ENCODE data around the gene ZNF273.
"Not testable (repeated sequence)": the region's sequence is repeated elsewhere in the genome, so short reads cannot be mapped to it uniquely, and the experiment has no call there.

The ZNF273 gene

DNA sequence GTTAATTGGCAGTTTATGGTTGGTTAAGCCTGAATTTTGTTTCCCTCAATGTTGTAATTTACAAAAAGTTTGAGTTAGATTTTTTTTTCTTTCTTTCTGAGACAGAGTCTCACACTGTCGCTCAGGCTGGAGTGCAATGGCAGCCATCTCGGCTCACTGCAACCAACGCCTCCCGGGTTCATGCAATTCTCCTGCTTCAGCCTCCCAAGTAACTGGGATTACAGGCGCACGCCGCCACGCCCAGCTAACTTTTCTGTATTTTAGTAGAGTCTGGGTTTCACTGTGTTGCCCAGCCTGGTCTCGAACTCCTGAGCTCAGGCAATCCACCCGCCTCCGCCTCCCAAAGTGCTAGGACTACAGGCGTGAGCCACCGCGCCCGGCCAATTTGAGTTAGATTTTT lies 935 bp downstream of the ZNF273 start:
- Histone ChIP-seq H3K9me3 (peaks cover 45% of the 10 kb centered on the region), H3K4me3 (peak overlapping the region; percentile 89), H3K27ac (no peak overlapping the region), H3K4me2 (peak overlapping the region; percentile 80), H3K36me3 (peaks cover 38% of the 10 kb centered on the region), H3K9ac (peak overlapping the region; percentile 92), H3K27me3 (no peaks in the 10 kb centered on the region), H4K20me1 (peaks cover 21% of the 10 kb centered on the region), H3K4me1 (peaks cover 21% of the 10 kb centered on the region)
- no peak for TF ChIP-seq Cebpa-rat (IDR thresholded peaks at IDR 0.05)

DNA sequence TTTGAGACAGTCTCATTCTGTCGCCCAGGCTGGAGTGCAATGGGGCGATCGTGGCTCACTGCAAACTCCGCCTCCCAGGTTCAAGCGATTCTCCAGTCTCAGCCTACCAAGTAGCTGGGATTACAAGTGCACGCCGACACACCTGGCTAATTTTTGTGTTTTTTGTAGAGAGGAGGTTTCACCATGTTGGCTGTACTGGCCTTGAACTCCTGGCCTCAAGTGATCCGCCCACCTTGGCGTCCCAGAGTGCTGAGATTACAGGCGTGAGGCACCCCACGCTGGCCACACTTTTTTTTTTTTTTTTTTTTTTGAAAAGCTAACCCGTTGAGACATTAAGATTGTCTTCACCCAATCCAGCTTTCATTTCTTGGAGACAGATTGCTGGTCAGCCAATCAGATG lies 2.1 kb downstream of the ZNF273 start:
- H3K27ac ChIP-seq = no peak overlapping the region
- no peaks in the 10 kb centered on the region for H3K27me3 ChIP-seq
- TF ChIP-seq Cebpa-rat (IDR thresholded peaks at IDR 0.05) = no peak
- peak overlapping the region; percentile 80 for H3K4me2 ChIP-seq
- peak overlapping the region; percentile 89 for H3K4me3 ChIP-seq
- H3K36me3 ChIP-seq = peaks cover 50% of the 10 kb centered on the region
- H3K4me1 ChIP-seq = peaks cover 21% of the 10 kb centered on the region
- H4K20me1 ChIP-seq = peaks cover 25% of the 10 kb centered on the region
- H3K9ac ChIP-seq = no peak overlapping the region
- peaks cover 56% of the 10 kb centered on the region for H3K9me3 ChIP-seq

DNA sequence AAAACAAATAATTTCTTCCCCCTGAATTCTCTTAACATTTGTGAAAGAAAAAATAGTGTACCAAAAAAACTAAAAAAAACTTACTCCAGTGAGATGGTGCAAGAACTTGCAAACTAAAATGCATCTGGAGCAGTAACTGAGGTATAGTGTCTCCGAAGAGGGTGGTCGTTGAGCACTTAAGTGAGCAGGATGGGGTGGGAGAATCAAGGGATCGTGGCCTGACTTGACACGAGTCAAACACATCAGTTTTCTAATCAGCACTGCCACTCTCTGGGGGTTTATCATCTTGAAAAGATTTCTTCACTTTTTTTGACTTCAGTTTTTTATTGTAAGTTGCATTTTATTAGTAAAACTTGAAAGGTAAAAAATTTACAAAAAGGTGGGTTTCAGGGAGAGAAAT lies 2.5 kb downstream of the ZNF273 start:
- no peaks in the 10 kb centered on the region for H3K27me3 ChIP-seq
- no peak overlapping the region for H3K27ac ChIP-seq
- peaks cover 25% of the 10 kb centered on the region for H4K20me1 ChIP-seq
- H3K36me3 ChIP-seq = peaks cover 54% of the 10 kb centered on the region
- TF ChIP-seq Cebpa-rat (IDR thresholded peaks at IDR 0.05) = no peak
- peak overlapping the region; percentile 80; the same call in 1 of the 2 replicates for H3K4me2 ChIP-seq
- no peak overlapping the region for H3K9ac ChIP-seq
- H3K9me3 ChIP-seq = peaks cover 56% of the 10 kb centered on the region
- H3K4me3 ChIP-seq = peak overlapping the region; percentile 89; the same call in 1 of the 2 replicates
- peaks cover 21% of the 10 kb centered on the region for H3K4me1 ChIP-seq

DNA sequence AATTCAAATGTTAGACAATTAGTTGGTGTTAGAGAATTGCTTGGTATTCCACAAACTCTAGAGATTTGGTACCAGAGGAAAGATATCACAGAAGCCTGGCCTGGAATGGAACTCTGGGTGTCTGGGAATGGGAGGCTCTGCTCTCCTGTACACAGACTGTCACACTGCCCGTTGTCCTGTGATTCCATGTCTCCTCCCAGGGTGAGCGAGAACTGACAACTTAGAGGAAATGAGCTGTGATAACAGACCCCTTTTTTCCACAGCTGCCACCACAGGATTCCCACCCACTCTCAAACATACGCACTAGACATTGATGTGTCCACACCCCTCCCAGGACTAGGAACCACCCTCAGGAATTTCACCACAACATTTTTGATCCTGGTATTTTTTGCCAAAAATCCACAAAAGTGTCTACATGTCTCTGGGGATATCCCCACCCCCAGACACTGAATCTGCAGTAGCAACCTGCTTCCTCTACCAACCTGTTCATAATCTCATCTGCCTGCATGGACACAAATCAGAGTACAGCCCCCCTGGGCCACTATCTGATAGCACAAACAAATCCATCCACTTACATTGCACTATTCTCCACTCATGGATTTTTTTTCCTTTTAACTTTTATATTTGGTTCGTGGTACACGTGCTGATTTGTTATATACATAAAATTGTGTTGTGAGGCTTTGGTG lies 4.7 kb downstream of the ZNF273 start:
- Histone ChIP-seq H3K9me3 (peaks cover 76% of the 10 kb centered on the region), H3K4me3 (no peak overlapping the region), H3K36me3 (peaks cover 75% of the 10 kb centered on the region)

DNA sequence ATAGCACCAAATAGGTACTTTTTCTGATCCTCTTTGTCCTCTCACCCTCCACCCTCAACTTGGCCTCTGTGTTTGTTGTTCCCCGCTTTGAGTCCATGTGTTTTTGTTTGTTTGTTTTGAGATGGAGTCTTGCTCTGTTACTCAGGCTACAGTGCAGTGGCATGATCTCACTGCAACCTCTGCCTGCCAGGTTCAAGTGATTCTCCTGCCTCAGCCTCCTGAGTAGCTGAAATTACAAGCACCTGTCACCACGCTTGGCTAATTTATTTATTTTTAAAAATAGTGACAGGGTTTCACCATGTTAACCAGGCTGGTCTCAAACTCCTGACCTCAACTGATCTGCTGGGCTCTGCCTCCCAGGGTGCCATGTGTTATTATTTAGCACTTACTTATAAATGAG lies 5.3 kb downstream of the ZNF273 start:
- Histone ChIP-seq H3K4me1 (peaks cover 15% of the 10 kb centered on the region), H3K9me3 (peaks cover 81% of the 10 kb centered on the region), H3K4me3 (no peak overlapping the region), H3K36me3 (peaks cover 81% of the 10 kb centered on the region), H3K27ac (no peak overlapping the region), H3K4me2 (no peak overlapping the region), H3K9ac (no peak overlapping the region), H4K20me1 (peaks cover 25% of the 10 kb centered on the region), H3K27me3 (no peaks in the 10 kb centered on the region)
- TF ChIP-seq Cebpa-rat (IDR thresholded peaks at IDR 0.05) = no peak

More for the DNA sequence above, 4.7 kb downstream of the ZNF273 start:
- no peak for TF ChIP-seq Cebpa-rat (IDR thresholded peaks at IDR 0.05)
- Histone ChIP-seq H3K4me2 (no peak overlapping the region), H3K4me1 (peaks cover 16% of the 10 kb centered on the region), H3K27ac (no peak overlapping the region), H3K27me3 (no peaks in the 10 kb centered on the region), H3K9ac (no peak overlapping the region), H4K20me1 (peaks cover 25% of the 10 kb centered on the region)

DNA sequence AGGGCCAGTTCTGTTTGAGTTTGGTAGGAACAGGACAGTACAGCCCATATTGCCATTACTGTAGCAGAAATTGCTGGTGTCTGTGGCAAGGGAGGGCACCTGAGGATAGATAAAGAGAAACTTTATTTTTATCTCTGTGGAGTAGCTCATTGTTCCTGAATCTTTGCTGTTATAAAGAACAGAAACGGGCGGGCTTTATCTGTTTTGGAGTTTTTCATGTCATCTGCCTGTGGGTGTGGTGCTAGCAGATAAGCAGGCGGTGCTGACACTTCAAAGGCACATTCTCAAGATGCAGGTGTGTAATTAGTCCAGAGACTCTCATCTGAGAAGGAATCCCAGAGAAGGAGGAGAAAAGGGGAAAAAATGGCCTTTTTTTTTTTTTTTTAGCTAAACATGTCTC lies 11.5 kb downstream of the ZNF273 start:
- no peak overlapping the region for H3K9ac ChIP-seq
- no peak overlapping the region for H3K4me2 ChIP-seq
- H3K4me3 ChIP-seq = peak overlapping the region; percentile 6; the same call in 1 of the 2 replicates
- H3K27ac ChIP-seq = no peak overlapping the region
- H3K4me1 ChIP-seq = no peaks in the 10 kb centered on the region
- H3K27me3 ChIP-seq = no peaks in the 10 kb centered on the region
- no peak for TF ChIP-seq Cebpa-rat (IDR thresholded peaks at IDR 0.05)
- H4K20me1 ChIP-seq = no peaks in the 10 kb centered on the region
- peaks cover 100% of the 10 kb centered on the region for H3K9me3 ChIP-seq
- H3K36me3 ChIP-seq = peaks cover 99% of the 10 kb centered on the region

DNA sequence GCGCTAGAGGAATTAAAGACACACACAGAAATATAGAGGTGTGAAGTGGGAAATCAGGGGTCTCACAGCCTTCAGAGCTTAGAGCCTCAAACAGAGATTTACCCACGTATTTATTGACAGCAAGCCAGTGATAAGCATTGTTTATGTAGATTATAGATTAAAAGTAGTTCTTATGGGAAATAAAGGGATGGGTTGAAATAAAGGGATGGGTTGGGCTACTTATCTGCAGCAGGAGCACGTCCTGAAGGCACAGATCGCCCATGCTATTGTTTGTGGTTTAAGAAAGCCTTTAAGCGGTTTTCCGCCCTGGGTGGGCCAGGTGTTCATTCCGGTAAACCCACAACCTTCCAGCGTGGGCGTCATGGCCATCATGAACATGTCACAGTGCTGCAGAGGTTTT lies 12.2 kb downstream of the ZNF273 start:
- H3K4me1 ChIP-seq, H3K27ac ChIP-seq, H3K27me3 ChIP-seq, H3K9ac ChIP-seq, H4K20me1 ChIP-seq, H3K4me2 ChIP-seq: not testable (repeated sequence)
- Histone ChIP-seq H3K4me3 (peak overlapping the region; percentile 31; the same call in 1 of the 2 replicates), H3K9me3 (peaks cover 100% of the 10 kb centered on the region), H3K36me3 (peaks cover 99% of the 10 kb centered on the region)

DNA sequence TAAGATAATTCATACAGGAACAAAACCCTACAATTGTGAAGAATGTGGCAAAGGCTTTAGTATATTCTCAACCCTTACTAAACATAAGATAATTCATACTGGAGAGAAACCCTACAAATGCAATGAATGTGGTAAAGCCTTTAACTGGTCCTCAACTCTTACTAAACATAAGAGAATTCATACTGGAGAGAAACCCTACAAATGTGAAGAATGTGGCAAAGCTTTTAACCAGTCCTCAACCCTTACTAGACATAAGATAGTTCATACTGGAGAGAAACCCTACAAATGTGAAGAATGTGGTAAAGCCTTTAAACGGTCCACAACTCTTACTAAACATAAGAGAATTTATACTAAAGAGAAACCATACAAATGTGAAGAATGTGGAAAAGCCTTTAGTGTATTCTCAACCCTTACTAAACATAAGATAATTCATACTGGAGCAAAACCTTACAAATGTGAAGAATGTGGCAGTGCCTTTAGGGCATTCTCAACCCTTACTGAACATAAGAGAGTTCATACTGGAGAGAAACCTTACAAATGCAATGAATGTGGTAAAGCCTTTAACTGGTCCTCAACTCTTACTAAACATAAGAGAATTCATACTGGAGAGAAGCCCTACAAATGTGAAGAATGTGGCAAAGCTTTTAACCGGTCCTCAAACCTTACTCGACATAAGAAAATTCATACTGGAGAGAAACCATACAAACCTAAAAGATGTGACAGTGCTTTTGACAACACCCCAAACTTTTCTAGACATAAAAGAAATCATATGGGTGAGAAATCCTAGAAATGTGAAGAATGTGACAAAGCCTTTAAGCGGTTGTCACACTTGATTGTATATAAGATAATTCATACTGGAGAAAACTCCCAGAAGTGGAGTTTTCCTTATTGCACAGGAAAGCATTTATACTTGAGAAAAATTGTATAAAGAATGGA lies 25.4 kb downstream of the ZNF273 start:
- not testable (repeated sequence) for H3K27me3 ChIP-seq, H3K27ac ChIP-seq, H4K20me1 ChIP-seq, H3K4me2 ChIP-seq, H3K9ac ChIP-seq, H3K4me1 ChIP-seq
- Histone ChIP-seq H3K4me3 (peak overlapping the region; percentile 9; the same call in 1 of the 2 replicates), H3K9me3 (peaks cover 96% of the 10 kb centered on the region), H3K36me3 (peaks cover 92% of the 10 kb centered on the region)

DNA sequence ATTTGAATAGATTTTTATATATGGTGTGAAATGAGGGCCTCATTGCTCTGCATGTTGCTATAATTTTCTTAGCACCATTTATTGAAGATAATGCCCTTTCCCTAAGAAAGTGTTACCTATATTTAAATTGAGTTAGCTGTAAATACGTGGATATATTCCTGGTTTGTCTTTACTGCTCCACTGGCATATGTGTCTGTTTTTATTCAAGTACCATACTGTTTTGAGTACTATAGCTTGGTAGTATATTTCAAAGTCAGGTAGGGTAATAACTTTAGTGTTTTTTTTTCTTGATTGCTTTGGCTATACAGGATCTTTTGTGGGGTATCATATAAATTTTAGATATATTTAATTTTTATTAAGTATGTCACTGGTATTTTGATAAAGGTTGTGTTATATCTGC lies 31.4 kb downstream of the ZNF273 start:
- H3K9me3 ChIP-seq = peaks cover 58% of the 10 kb centered on the region
- H3K4me1 ChIP-seq = no peaks in the 10 kb centered on the region
- no peak overlapping the region for H3K4me3 ChIP-seq
- no peak overlapping the region for H3K27ac ChIP-seq
- no peak overlapping the region for H3K4me2 ChIP-seq
- peaks cover 56% of the 10 kb centered on the region for H3K36me3 ChIP-seq
- H3K9ac ChIP-seq = no peak overlapping the region
- TF ChIP-seq Cebpa-rat (IDR thresholded peaks at IDR 0.05) = no peak
- H3K27me3 ChIP-seq = no peaks in the 10 kb centered on the region
- H4K20me1 ChIP-seq = no peaks in the 10 kb centered on the region

DNA sequence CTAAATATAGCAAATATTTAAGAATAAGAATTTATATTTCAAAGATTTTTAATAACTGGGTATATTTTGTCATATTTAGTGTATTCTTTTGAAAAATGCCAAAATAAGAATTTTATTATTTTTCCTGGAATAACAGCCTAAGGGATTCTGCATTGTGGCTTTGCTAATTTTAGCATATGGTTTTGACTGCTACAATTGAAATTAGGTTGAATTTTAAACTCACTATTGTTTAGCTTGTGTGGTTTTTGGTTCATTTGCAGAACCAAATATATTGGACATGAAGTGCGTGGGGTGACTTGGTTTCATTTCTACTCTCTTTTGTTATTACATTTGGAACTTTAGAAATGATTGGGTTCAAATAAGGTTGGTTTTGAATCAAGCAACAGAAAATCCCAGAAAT lies 35.5 kb downstream of the ZNF273 start:
- H3K27me3 ChIP-seq = no peaks in the 10 kb centered on the region
- no peak overlapping the region for H3K4me2 ChIP-seq
- no peak overlapping the region for H3K27ac ChIP-seq
- no peak for TF ChIP-seq Cebpa-rat (IDR thresholded peaks at IDR 0.05)
- no peaks in the 10 kb centered on the region for H4K20me1 ChIP-seq
- H3K36me3 ChIP-seq = peaks cover 23% of the 10 kb centered on the region; the same call in 1 of the 2 replicates
- H3K4me3 ChIP-seq = no peak overlapping the region
- H3K9ac ChIP-seq = no peak overlapping the region
- H3K9me3 ChIP-seq = peaks cover 21% of the 10 kb centered on the region
- no peaks in the 10 kb centered on the region for H3K4me1 ChIP-seq

DNA sequence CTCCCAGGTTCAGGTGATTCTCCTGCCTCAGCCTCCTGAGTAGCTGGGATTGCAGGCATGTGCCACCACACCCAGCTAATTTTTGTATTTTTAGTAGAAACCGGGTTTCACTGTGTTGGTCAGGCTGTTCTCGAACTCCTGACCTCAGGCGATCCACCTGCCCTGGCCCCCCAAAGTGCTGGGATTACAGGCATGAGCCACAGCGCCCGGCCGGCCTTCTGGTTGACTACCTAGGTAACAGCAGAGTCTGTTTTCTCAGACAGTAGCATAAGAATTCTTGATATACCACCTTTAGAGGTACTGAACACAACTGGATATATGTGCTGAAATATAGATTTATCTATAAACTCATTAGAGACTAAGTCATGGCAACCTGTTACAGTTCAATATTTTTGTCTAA lies 36.9 kb downstream of the ZNF273 start:
- not testable (repeated sequence) for H3K4me1 ChIP-seq, H3K9ac ChIP-seq, H3K4me3 ChIP-seq, H4K20me1 ChIP-seq, H3K27ac ChIP-seq, H3K27me3 ChIP-seq, H3K4me2 ChIP-seq
- Histone ChIP-seq H3K9me3 (peaks cover 11% of the 10 kb centered on the region; the same call in 1 of the 2 replicates), H3K36me3 (peaks cover 14% of the 10 kb centered on the region; the same call in 1 of the 2 replicates)

DNA sequence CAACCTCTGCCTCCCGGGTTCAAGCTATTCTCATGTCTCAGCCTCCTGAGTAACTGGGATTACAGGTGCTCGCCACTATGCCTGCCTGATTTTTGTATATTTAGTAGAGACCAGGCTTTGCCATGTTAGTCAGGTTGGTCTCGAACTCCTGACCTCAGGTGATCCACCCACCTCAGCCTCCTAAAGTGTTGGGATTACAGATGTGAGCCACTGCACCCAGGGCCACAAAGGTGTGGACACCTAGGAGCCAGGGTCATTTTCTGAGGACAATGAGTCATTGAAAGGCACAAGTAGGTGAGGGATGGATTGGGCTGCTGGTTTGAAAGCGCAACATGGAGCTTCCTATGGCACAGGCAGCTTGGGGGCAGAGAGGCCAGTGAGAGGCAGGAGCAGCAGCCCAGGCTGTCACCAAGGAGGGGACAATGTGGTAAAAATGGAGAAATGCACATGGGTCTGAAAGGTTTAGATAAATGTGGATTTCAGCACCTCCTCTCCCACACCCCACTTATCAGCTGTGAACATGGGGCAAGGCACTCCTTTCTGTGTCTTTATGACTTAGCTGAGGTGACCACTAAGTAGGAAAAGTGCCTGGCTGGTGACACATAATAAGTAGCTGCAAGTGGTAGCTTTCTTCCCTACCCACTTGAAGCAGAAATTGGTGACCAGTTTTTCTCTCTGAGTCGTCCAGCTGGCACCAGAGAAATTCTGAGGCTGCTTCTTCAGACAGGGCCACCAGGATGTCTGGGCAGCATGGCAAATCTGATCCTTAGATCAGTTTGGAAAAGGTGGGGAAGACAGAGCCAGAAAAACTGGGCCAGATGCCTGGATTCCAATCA lies 41.8 kb downstream of the ZNF273 start:
- not testable (repeated sequence) for H3K27ac ChIP-seq, H3K4me3 ChIP-seq, H3K4me2 ChIP-seq, H3K27me3 ChIP-seq, H3K9ac ChIP-seq, H3K4me1 ChIP-seq, H4K20me1 ChIP-seq, H3K9me3 ChIP-seq, H3K36me3 ChIP-seq

Data from BLaER1 (cell line).